ENCODE measurements around the gene AK8.

- TF ChIP-seq CTCF (IDR thresholded peaks at IDR 0.05) (peak in 2 of 7 experiments; percentile 13 to 26), POLR2A (IDR thresholded peaks at IDR 0.05) (no peak), POLR2AphosphoS5 (IDR thresholded peaks at IDR 0.05) (no peak)
Measured at GRCh38 chr9:132694144-132694543, 183.9 kb downstream of the AK8 start.

Data from stomach (tissue), 4 donors.